ENCODE results near the gene KRT73.
"Not testable (repeated sequence)": the region's sequence is repeated elsewhere in the genome, so short reads cannot be mapped to it uniquely, and the experiment has no call there.

Gene KRT73

DNA sequence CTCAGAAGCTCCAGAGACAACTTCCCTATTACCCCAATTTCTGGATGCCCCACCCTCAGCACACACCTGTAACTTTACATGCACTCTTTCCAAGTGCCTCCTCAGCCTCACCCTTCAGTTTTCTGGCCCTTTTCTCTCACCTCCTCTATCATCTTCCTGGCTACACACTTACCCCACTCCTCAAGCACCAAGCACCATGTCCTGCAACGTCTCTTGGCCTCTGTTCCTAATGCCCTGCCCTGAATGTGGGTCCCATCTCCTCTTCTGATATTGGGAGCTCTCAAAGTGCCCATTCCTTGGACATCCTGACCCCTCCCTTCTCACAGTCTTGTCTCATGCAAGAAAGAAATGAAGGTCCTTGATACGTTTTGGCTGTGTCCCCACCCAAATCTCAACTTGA is 18.3 kb downstream of the KRT73 start:
- no peak for DNase-seq

DNA sequence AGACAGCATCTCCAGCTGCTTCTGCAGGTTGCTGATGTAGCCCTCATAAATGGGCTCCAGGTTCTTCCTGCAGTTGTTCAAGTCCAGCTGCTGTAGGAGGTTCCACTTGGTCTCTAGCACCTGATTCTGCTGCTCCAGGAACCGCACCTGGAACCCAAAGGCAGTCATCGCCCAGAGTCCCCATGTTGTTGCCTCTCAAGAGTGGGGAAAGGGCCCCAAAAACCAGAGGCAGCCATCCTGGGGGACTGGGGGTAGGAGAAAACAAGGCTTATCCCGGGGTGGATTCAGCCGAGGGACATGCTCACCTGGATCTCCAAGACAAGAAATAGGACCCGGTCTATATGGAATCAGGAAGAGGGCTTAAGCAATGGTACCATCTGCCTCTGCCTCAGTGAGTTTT is 19.4 kb downstream of the KRT73 start:
- DNase-seq = no peak

DNA sequence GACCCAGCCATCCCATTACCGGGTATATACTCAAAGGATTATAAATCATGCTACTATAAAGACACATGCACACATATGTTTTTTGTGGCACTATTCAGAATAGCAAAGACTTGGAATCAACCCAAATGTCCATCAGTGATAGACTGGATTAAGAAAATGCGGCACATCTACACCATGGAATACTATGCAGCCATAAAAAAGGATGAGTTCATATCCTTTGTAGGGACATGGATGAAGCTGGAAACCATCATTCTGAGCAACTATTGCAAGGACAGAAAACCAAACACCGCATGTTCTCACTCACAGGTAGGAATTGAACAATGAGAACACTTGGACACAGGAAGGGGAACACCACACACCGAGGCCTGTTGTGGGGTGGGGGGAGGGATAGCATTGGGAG is 24.1 kb downstream of the KRT73 start:
- not testable (repeated sequence) for DNase-seq

DNA sequence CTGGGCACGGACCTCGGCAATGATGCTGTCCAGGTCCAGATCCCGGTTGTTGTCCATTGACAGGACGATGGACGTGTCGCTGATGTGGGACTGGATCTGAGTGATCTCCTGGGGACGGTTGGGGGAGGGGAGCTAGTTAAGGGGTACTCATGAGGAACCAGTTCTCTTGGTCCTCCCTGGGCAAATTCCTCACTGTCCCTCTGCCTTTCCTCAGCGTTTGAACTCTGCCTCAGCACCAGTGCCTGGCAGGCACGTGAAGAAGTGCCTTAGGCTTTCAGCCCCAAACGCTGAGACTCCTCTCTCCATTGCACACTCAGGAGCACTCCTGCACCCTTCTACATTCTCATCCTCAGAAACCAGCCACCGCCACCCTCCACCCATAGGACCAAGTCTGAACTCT is 26.8 kb downstream of the KRT73 start:
- no peak for DNase-seq

DNA sequence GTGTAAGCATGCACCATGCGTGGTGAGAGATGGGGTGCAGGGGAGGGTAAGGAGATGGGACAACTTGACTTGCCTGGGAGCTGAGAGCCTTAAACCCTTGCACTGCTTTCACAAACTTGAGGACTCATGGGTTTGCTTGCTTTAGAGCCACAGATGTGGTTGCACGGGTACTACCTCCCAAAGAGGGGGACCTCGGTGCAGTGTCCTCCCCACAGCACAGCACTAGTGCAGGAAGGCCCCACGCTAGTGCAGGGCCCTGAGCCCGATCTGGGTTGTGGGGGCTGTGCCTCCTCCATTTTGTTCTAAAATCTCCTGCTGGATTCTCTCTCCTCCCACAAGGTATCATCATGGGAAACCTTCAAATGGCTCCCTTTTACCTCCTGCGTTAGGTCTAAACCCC is 28.3 kb downstream of the KRT73 start:
- DNase-seq = no peak

DNA sequence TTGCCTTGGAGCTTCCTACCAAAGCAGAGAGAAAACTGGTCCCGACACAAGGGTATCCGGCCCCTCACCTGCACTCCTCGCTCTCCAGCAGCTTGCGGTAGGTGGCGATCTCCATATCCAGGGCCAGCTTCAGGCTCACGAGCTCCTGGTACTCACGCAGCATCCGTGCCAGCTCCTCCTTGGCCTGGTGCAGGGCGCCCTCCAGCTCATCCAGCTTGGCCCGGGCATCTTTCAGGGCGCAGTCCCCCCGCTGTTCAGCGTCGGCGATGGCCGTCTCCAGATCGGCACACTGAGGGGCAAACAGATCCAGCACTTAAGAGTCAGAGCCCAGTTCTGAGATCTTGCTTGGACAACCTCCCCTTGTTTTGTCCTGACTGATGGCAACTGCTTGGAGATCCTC is 30.8 kb downstream of the KRT73 start:
- DNase-seq = no peak

DNA sequence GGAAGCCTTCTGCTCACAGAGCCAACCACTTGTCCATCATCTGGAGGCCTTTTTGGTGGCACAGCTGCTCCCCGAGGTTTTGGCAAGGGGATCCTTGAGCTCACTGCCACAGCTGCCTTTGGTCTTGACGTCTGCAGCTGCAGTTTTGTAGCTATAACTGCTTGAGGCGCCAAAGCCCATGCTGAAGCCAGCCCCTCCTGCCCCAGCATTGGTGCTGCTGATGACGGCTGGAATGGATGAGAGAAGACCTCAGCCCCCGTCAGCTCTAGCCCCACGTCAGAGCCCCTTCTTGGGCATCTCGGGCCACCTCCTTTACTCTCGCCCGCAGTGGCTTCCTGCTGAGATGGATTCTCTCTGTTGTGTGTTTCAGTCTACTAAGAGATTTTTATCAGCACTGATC is 32.4 kb downstream of the KRT73 start:
- no peak for DNase-seq

DNA sequence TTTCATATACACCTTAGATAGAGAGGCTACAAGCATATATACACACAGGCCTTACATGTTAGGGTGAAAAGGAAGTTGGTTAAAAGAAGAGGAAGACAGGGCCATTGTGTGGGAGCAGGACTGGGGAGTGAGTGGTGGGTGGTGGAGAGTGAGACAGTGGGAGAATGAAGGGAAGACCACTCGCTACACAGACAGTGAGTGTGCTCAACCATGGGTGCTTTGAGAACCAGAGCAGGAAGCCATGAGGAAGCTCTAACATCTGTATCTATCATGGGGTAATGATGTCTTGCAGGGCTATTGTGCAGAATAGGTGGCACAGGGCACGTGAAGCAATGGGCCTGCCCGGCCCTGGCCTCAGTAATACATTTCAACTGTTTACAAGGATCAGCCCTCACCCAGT is 33.3 kb downstream of the KRT73 start:
- DNase-seq = no peak

DNA sequence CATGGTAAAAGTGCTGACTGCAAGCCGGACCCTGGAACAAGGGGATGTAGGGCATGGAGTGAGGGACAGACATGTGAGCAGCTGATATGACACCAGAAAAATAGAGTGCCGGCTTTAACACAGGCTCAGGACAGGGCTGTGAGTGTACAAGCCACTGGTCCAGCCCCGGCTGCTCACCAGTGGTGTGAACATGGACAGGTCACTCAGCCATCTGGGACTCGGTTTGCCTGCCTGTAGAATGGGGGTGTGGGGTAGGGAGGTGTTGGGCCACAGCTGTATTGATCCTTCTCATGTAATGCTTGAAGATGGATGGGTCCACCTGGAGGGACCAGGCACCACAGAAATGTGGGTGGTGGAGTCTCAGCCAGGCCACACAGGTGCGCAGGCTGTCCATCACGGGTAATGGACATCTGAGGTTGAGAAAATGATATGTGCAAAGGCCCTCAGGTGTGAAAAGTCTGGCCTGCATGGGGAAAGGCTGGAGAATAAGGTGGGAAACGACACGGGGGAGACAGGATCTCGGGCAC is 34.1 kb downstream of the KRT73 start:
- no peak for DNase-seq

DNA sequence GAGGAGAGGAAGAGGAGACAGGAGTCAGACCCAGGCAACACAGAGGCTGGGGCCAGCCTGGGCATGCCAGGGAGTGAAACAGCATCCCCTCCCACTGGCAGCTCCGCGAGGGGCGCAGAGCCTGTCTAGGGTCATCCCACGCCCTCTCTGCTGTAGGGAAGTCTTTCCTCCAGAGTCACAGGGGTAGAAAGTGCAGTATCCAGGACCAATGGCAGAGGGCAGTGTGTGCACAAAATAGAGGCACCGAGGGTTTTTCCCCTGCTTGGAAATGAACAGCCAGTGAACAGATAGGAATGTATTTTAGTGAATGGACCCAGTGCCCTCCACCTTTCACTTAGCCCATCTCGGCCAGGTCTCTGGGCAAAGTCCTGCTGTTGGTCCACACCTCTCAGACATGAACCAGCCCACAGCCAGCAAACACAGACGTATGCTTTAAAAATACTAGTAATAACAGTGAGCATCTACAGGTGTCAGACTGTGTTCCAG is 35.3 kb downstream of the KRT73 start:
- no peak for DNase-seq

DNA sequence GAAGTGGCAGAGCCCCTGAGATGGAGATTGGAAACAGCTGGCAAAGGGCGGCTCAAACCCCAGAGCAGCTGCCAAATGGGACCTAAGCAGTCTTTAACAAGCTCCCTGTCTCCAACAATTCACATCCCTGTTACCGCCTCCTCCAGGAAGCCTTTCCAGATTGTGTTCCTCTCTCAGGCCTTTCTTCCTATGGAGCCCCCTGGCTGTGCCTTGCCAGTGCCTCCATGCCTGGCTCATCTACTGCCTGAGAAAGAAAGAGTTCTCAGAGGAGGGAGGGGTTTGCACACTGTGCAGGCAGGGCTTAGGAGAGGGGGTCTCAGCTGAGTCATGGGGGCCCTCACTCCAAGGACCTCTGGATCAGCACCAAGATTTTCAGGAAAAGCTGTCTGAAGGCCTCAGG is 35.9 kb downstream of the KRT73 start:
- DNase-seq = no peak

DNA sequence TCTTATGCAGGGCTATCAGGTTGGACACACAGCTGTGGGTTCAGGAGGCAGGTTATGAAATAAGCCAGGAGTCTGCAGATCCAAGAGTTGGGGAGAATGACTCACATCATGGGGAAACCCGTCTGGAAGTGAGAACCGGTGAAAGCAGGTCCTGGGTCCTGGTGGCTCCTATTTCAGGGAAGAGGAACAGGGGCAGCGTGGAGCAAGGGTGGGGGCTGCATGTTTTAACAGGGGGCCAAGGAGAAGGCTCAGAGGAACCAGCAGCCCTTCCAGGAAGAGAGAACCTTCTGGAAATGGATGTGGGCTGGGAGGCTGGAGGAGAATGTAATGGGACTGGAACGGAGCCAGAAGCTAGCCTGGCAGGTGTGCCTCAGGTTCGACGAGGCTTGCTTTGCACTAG is 36.9 kb downstream of the KRT73 start:
- no peak for DNase-seq

DNA sequence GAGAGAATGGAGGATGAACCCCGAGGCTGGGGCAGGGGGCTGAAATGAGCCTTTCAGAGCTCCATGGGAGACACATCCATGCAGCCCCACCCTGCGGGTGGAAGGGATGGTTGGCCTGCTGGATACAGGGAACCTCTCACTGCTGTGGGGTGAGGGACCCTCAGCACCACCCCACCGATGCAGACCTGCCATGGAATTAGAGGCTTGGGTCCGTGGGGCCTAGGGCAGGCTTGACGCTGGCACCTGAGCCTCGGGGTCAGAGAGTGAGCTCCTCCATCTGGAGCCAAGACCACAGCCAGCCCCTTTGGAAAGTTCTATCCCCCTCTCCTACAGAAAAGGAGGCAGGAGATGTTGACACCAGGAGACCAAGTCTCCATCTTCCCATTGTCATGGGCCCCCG is 37.3 kb downstream of the KRT73 start:
- no peak for DNase-seq

DNA sequence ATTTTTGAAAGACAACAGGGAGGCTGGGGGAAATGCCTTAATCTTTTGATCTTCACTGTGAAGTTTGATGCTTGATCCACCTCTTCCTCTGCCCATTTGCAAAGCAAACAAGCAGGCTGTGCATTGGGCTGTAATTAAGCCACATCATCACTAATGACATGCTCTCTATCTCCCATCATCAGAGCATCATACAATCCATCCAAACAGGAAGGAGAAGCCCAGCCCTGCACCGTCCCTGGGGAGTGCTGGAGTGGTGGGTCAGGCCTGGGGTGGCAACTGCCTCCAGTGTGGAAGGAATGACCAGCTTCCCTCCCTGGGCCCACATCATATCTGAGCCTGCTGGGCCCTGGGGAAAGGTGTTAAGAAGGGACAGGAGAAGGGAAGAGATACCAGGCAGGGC is 37.9 kb downstream of the KRT73 start:
- no peak for DNase-seq

DNA sequence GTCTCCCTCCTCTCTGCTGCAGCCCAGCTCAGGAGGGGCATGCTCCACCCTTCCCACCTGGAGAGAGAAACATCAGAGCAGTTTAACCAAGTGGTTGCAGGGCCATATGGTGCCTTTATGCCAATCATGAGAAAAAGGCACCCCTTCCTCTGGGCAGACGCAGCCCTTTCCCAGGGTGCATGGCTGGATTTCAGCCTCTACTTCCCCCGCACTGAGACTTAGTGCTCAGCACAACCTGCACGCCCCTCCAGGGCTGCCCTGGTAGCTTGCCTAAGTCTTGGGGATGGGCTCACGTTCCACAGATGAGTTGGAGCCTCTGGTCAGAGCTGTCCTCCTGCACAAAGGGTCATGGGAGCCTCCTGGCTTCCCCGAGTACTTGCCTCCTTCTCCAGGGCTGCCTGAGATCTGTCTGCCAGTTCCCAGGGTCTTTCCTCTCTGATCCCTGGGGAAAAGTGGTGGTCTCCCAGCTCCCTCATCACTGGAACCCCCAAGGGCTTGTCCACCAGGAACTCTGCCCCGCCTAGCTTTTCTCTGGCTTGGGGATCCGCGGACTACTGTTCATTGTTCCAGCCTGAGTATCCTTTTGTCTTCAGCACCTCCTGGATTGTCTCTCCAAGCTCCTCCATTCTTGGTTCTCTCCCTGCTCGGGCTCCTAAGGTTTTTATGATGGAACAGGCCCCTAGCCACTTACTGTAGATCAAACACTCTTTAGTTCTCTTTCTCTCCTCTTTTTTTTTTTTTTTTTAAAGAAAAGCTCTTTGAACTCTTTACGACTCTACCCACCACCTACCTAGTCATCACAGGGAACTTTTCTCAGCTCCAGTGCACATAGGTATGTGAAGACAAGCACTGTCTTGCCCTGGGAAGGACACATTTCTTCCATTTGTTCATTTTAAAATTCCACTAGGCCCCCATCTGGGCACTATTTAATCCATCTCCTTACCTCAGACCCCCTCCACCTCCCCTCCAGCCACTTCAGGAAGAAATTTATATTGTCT is 38.6 kb downstream of the KRT73 start:
- DNase-seq = no peak

DNA sequence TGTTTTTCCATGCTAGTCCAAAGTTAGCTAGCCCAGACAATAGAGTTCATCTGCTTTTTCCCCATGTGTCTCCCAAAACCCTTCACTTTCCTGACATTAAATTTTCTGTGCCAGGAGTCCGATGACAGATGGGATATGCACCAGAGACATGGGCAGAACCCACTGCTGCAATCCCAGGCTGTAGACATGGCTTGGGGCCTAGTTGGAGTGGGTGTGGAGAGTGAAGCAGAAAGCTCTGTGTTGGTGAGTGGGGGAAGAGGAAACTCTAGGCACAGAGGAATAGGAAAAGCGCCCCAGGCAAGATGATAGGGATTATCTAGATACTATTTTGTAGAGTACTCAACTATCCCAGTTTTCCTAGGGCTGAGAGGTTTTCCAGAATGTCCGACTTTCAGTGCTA is 39.9 kb downstream of the KRT73 start:
- DNase-seq = no peak

DNA sequence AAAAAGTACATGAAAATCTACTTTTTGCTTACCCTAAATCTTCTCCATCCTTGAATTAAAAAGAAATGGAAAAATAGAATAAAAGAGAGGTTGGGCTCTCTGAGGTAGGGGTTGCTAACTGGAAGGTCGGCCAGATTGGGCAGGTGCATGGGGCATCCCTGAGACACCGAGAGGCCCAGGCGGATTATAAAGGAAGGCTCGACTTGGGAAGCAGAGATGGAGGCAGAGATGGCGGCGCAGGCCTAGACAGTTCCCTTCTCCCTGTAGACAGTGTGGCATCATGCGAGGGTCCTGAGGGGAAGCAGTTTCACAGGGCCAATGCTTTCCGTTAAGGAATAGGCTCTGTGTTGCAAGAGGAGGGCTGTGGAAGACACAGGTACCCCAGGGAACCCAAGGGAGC is 41.0 kb downstream of the KRT73 start:
- DNase-seq = no peak

DNA sequence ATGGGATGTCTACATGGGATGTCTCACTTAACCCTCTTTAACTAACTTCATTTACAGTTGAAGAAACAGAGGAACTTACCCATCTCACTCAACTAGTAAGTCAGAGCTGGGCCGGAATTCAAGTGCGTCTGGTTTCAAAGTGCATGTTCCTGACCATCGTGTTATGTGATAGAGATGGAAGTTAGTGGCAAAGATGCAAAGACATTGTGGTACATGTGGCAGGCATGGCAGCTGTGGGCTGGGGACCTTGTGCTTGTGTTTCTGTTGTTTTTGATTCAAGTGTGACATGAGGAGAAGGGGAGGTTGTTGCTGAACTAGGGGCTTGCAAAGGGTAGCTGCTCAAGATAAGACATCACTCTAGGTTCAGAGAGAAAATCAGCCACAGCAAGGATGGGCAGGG is 42.4 kb downstream of the KRT73 start:
- DNase-seq = no peak

DNA sequence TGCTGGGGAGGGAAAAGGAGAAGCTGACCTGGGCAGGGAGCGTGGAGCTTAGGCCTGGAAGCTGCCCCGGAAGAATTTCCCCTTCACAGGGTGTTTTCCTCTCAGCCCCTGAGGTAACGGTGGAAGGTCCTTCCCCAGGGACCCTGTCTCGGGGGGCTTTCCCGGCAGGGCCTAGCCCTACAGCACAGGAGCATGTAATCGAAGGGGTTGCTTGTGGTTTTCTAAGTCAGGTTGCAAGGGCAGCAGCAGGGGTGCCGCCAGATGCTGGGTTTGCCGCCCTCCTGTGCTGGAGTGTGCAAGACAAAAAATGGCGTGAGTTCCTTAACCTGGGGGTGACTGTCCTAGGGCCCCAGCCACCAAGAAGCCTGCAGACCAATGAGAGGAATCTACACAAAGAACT is 43.1 kb downstream of the KRT73 start:
- DNase-seq = no peak

DNA sequence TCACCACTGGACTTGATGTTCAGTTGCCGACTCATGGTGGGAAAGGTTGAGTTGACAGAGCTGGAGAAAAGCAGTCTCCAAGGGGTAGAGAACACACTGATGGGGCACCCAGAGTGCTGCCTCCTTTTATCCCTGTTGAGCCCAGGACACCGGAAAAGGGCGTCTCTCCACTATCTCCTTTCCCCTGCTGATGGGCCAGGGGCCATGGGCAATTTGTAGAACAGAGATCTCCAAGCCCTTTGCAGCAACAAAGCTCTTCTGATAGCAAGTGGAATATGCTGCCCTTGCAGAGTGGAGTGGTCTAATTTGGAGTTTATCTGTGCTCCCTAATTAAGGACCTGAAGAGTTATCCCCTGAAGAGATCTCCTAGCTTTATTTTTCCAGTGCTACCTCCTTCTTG is 44.6 kb downstream of the KRT73 start, which contains the start of gene KRT74:
Gene KRT74, minus strand, starts transcription at position 101 of the 400 bp plus-strand sequence. Its CDS starts 66 bp downstream, at position 35.
- no peak for DNase-seq

DNA sequence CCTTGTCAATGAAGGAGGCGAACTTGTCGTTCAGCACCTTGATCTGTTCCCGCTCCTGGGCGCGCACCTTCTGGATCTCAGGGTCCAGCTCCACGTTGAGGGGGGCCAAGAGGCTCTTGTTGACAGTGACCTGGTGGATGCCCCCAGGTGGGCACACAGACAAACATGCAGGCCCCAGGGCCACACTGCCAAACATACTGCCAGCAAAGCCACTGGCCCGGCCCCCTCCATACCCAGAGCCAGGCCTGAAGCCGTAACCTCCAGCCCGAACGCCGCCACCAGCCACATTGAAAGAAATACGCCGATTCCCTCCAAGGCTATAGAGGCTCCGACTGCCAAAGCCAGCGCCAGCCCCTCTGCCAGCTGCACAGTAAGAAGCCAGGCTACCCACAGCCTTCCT is 45.1 kb downstream of the KRT73 start:
- no peak for DNase-seq

DNA sequence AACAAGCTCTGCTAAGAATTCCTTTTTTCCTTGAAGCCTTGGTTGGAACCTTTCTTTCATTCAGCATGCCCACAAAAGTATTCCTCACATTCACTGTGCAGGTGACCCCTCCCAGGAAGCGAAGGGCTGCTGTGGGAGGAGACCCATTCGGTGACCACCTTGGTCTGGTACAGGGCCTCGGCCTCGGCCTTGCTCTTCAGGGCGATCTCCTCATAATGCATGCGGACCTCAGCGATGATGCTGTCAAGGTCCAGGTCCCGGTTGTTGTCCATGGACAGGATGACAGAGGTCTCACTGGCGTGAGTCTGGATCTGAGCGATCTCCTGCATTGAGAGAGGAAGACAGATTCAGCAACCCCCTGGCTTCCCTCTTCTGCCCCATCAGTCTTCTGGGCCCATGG is 47.8 kb downstream of the KRT73 start:
- DNase-seq = no peak

DNA sequence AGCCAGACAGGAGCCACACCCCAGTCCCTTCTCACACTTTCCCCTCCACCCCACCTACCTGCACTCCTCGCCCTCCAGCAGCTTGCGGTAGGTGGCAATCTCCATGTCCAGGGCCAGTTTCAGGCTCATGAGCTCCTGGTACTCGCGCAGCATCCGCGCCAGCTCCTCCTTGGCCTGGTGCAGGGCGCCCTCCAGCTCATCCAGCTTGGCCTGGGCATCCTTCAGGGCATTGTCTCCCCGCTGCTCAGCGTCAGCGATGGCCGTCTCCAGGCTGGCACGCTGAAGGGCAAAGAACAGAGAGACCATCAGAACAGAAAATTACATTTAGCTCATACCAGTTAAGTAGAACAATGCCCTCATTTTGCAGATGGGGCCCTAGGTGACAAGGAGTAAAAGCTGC is 50.2 kb downstream of the KRT73 start:
- DNase-seq = no peak

DNA sequence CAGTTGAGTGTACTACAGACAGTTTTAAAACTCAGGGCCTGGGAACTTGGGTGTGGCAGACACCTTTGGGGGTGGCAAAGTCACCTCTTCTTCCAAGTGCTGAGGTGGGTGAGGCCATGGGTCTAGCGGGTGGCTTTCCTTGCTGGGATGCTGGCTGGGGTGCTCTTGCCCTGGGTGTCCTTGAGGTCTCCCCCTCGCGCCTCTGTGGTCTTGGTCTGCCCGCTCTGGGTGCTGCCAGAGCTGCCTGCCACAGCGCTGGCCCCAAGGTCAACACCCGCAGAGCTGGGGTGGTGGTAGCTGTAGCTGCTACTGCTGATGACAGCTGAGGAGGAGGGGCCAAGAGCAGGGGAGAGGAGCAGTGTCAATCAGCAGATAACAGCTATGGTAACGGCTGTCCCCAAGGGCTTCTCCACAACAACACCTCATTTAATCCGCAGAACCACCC is 51.5 kb downstream of the KRT73 start:
- no peak for DNase-seq

Measured in GF-D8 (cell line).